PC-3 (cell line): ENCODE measurements around the gene CNTNAP2. TPM values are rescaled to one million over a fixed set of nuclear protein-coding genes. Genes with fewer than 3 reads are reported as not detected.

Experiments
- ATAC-seq: fragments of 200-7000 bp; cut with Tn5 transposase; 2 replicates; pipeline ENCODE4 v1.9.1; 2020; ENCODE audit warnings: mild to moderate bottlenecking, moderate library complexity
- BruUV-seq: library from RNA; stranded (reverse); fragments of 400-500 nt; replicated peaks from 2 replicates; lab custom pipeline; 2021; lab: Mats Ljungman, UMichigan
- CTCF ChIA-PET: fragments of 300-600 bp; sonication (Branson Sonifier 250); formaldehyde crosslinking; loops from one replicate; lab custom pipeline; 2022; ENCODE audit warnings: antibody characterized with exemption; lab: Charles Lee
- POLR2A ChIA-PET: fragments of 300-600 bp; sonication (Branson Sonifier 250); formaldehyde crosslinking; loops from one replicate; lab custom pipeline; 2022; ENCODE audit warnings: antibody characterized with exemption; ENCODE audit not compliant: unreplicated experiment; lab: Charles Lee
- DNase-seq: peaks from one replicate; pipeline ENCODE4 v3.0.0-alpha.2; 2015
- H2AFZ ChIP-seq: fragments of 300-600 bp; sonication (generic); 2 replicates; pipeline ENCODE4 v1.6.0; 2016; ENCODE audit warnings: antibody characterized with exemption, low read length
- H3F3A ChIP-seq: fragments of 300-600 bp; sonication (generic); one replicate; pipeline ENCODE4 v1.6.0; 2017; ENCODE audit warnings: antibody characterized with exemption, low read length, control low read depth, mild to moderate bottlenecking; ENCODE audit not compliant: unreplicated experiment
- H3K27ac ChIP-seq: fragments of 300-600 bp; sonication (generic); 2 replicates; pipeline ENCODE4 v1.5.1; 2016; ENCODE audit warnings: mild to moderate bottlenecking, low read length
- H3K27me3 ChIP-seq: fragments of 300-600 bp; sonication (generic); 2 replicates; pipeline ENCODE4 v1.6.1; 2016; ENCODE audit warnings: low read length, mixed read lengths
- H3K36me3 ChIP-seq: fragments of 300-600 bp; sonication (generic); 2 replicates; pipeline ENCODE4 v1.6.1; 2016; ENCODE audit warnings: low read depth, mixed run types, low read length, mixed read lengths
- H3K4me1 ChIP-seq: fragments of 300-600 bp; sonication (generic); 2 replicates; pipeline ENCODE4 v1.5.1; 2016; ENCODE audit warnings: low read length; ENCODE audit not compliant: insufficient read depth
- H3K4me2 ChIP-seq: fragments of 300-600 bp; sonication (generic); 2 replicates; pipeline ENCODE4 v1.6.0; 2016; ENCODE audit warnings: low read length
- H3K4me3 ChIP-seq: fragments of 300-600 bp; sonication (generic); 2 replicates; pipeline ENCODE4 v1.5.1; 2016; ENCODE audit warnings: mild to moderate bottlenecking, low read length, mixed read lengths
- H3K79me2 ChIP-seq: fragments of 300-600 bp; sonication (generic); 2 replicates; pipeline ENCODE4 v1.6.1; 2017; ENCODE audit warnings: low read length, mixed read lengths
- H3K9ac ChIP-seq: fragments of 300-600 bp; sonication (generic); 2 replicates; pipeline ENCODE4 v1.6.0; 2016; ENCODE audit warnings: mild to moderate bottlenecking, low read length
- H3K9me2 ChIP-seq: fragments of 300-600 bp; sonication (generic); replicated peaks from 2 replicates; pipeline ENCODE4 v1.6.1; 2016; ENCODE audit warnings: mixed run types, low read length, mixed read lengths
- H3K9me3 ChIP-seq: fragments of 300-600 bp; sonication (generic); 2 replicates; pipeline ENCODE4 v1.6.1; 2016; ENCODE audit warnings: low read length, mixed read lengths
- H4K20me1 ChIP-seq: fragments of 300-600 bp; sonication (generic); 2 replicates; pipeline ENCODE4 v1.6.1; 2016; ENCODE audit warnings: low read length, mixed read lengths
- EZH2 ChIP-seq: fragments of 300-600 bp; sonication (generic); IDR thresholded peaks from one replicate; pipeline ENCODE4 v1.6.1; 2017; ENCODE audit warnings: antibody characterized with exemption, mild to moderate bottlenecking, low read length; ENCODE audit not compliant: unreplicated experiment
- EZH2phosphoT487 ChIP-seq: fragments of 300-600 bp; sonication (generic); IDR thresholded peaks from 2 replicates; pipeline ENCODE4 v1.6.1; 2018; ENCODE audit warnings: mild to moderate bottlenecking, antibody characterized with exemption, low read length, borderline replicate concordance
- intact Hi-C: fragments of 100-400 bp; cut with micrococcal nuclease; formaldehyde crosslinking; loops from 2 replicates; pipeline ENCODE4 v1.9.0; 2023
- total RNA-seq: library from RNA; depleted of rRNA; stranded (reverse); fragments of >200 nt; gene quantifications from 2 replicates; pipeline ENCODE4 v1.2.3, GENCODE V29; 2014
- TF ChIP-seq, protein P1 (sequence below): fragments of 300-600 bp; sonication (generic); conservative IDR thresholded peaks from 2 replicates; pipeline ENCODE4 v1.5.1; 2017; ENCODE audit warnings: antibody characterized with exemption, low read depth, mild to moderate bottlenecking, low read length

Gene CNTNAP2
- total RNA-seq, 1 experiment from 2014 or later = 1.5 TPM

GRCh38 chr7:147510923-147511322, 1394.3 kb downstream of the CNTNAP2 start:
- TF ChIP-seq, protein P1, sequence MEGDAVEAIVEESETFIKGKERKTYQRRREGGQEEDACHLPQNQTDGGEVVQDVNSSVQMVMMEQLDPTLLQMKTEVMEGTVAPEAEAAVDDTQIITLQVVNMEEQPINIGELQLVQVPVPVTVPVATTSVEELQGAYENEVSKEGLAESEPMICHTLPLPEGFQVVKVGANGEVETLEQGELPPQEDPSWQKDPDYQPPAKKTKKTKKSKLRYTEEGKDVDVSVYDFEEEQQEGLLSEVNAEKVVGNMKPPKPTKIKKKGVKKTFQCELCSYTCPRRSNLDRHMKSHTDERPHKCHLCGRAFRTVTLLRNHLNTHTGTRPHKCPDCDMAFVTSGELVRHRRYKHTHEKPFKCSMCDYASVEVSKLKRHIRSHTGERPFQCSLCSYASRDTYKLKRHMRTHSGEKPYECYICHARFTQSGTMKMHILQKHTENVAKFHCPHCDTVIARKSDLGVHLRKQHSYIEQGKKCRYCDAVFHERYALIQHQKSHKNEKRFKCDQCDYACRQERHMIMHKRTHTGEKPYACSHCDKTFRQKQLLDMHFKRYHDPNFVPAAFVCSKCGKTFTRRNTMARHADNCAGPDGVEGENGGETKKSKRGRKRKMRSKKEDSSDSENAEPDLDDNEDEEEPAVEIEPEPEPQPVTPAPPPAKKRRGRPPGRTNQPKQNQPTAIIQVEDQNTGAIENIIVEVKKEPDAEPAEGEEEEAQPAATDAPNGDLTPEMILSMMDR = no peak
- TF ChIP-seq EZH2 (no peak), EZH2phosphoT487 (no peak)
- Histone ChIP-seq H3K36me3 (no peaks in the 10 kb centered on the region), H3K4me1 (peaks cover 38% of the 10 kb centered on the region), H3K9me2 (no peaks in the 10 kb centered on the region), H3K9ac (peak overlapping the region; percentile 48), H2AFZ (no peak overlapping the region), H3K27me3 (no peaks in the 10 kb centered on the region), H4K20me1 (no peaks in the 10 kb centered on the region), H3K27ac (peak overlapping the region; percentile 77), H3F3A (no peaks in the 10 kb centered on the region), H3K4me3 (peak overlapping the region; percentile 22; the same call in 1 of the 2 replicates), H3K79me2 (no peaks in the 10 kb centered on the region), H3K9me3 (no peaks in the 10 kb centered on the region), H3K4me2 (peak overlapping the region; percentile 51)
- BruUV-seq = no TSS peak
- DNase-seq = peak; percentile 91
- POLR2A ChIA-PET = interaction anchor here (0.6 to 0.7 kb wide), 3 partner anchors 22 to 1361 kb away, joined by 3 to 7 read pairs (median 4); no protein-coding TSS in a partner anchor
- ATAC-seq = peak; percentile 94
- CTCF ChIA-PET = interaction anchor here (0.6 kb wide), 2 partner anchors 61 to 79 kb away, joined by 3 read pairs; no protein-coding TSS in a partner anchor
- intact Hi-C loops = loop anchor here (2.0 to 5.0 kb wide), 3 partner anchors 68 to 214 kb away; no protein-coding TSS in a partner anchor

- Histone ChIP-seq H3K4me2 (no peak overlapping the region), H3K9me2 (no peaks in the 10 kb centered on the region), H2AFZ (no peak overlapping the region), H3K27ac (no peak overlapping the region), H4K20me1 (no peaks in the 10 kb centered on the region), H3K4me3 (no peak overlapping the region), H3K27me3 (no peaks in the 10 kb centered on the region), H3F3A (no peaks in the 10 kb centered on the region), H3K79me2 (no peaks in the 10 kb centered on the region), H3K9ac (no peak overlapping the region), H3K9me3 (no peaks in the 10 kb centered on the region), H3K36me3 (no peaks in the 10 kb centered on the region), H3K4me1 (peaks cover 38% of the 10 kb centered on the region)
- DNase-seq (no peak), ATAC-seq (no peak)
- TF ChIP-seq EZH2 (no peak), EZH2phosphoT487 (no peak)
- TF ChIP-seq, protein P1 = no peak
- ChIA-PET CTCF (no interaction called here), POLR2A (no interaction called here)
- intact Hi-C loops = loop anchor here (5.0 kb wide), 2 partner anchors 86 to 216 kb away; no protein-coding TSS in a partner anchor
- BruUV-seq = no TSS peak
These were observed 1396.8 kb downstream of the CNTNAP2 start for GRCh38 chr7:147513451-147513850.

DNA sequence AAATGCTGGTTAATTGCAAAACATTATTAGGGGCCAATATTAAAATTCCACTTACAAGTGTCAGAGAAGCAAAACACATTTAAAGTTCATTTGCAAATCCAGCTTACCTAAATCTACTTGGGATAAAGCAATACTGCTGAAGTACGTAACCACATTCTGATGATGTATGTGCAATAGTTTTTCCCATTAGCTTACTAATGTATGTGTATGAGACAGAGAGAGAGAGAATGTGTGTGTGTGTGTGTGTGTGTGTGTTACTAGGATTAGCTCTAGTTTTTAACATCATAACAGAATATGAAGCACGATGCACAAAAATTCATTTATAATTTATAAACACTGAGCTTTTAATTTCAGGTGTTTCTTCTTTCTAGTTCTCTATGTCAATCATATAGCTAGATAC, 1399.8 kb downstream of the CNTNAP2 start:
- intact Hi-C loops = no loop called here
- POLR2A ChIA-PET = no interaction called here
- Histone ChIP-seq H3K4me1 (peaks cover 13% of the 10 kb centered on the region), H2AFZ (no peak overlapping the region), H3K36me3 (no peaks in the 10 kb centered on the region), H3K9me2 (no peaks in the 10 kb centered on the region), H3K79me2 (no peaks in the 10 kb centered on the region), H3K27me3 (no peaks in the 10 kb centered on the region), H3K4me3 (no peak overlapping the region), H3K4me2 (no peak overlapping the region), H3K9ac (no peak overlapping the region), H3F3A (no peaks in the 10 kb centered on the region), H3K9me3 (no peaks in the 10 kb centered on the region), H4K20me1 (no peaks in the 10 kb centered on the region), H3K27ac (no peak overlapping the region)
- no TSS peak for BruUV-seq
- no peak for ATAC-seq
- DNase-seq = no peak
- CTCF ChIA-PET = interaction anchor here (0.7 kb wide), 1 partner anchor 555 kb away, joined by 5 read pairs; no protein-coding TSS in a partner anchor
- TF ChIP-seq EZH2phosphoT487 (no peak), EZH2 (no peak)
- TF ChIP-seq, protein P1 = no peak
